Thoracic aorta (tissue), 2 donors: ENCODE data around the gene TUBAL3. TPM values are rescaled to one million over a fixed set of nuclear protein-coding genes. Genes with fewer than 3 reads are reported as not detected.

Source experiments
- ATAC-seq: fragments of 150-250 bp; one replicate; pipeline ENCODE4 v1.8.0; 2017; ENCODE audit warnings: low read depth; ENCODE audit not compliant: insufficient number of reproducible peaks, low FRiP score
- DNase-seq: peaks from one replicate; pipeline ENCODE4 v3.0.0-alpha.2; 2020; ENCODE audit warnings: low spot score
- H3K27ac ChIP-seq, 2 donors: fragments of 200-600 bp; sonication (generic); 1 replicate in 1 of 2; 2 replicates in 1 of 2; pipeline ENCODE4 v1.5.1; 2016; ENCODE audit warnings: mild to moderate bottlenecking in 2 of 2, moderate library complexity in 2 of 2
- H3K27me3 ChIP-seq: fragments of 200-600 bp; sonication (generic); replicated peaks from 2 replicates; pipeline ENCODE4 v1.6.0; 2016; ENCODE audit warnings: mild to moderate bottlenecking; ENCODE audit not compliant: insufficient read depth
- H3K36me3 ChIP-seq: fragments of 200-600 bp; sonication (generic); one replicate; pipeline ENCODE4 v1.5.1; 2016
- H3K4me1 ChIP-seq, 2 donors: fragments of 200-600 bp; sonication (generic); 1 replicate in 1 of 2; 2 replicates in 1 of 2; pipeline versions ENCODE4 v1.5.1 to v1.6.0; 2016; ENCODE audit warnings: low read depth in 2 of 2, mild to moderate bottlenecking in 1 of 2; ENCODE audit not compliant: control insufficient read depth in 1 of 2
- H3K4me3 ChIP-seq: fragments of 200-600 bp; sonication (generic); 2 replicates; pipeline ENCODE4 v1.5.1; 2016; ENCODE audit warnings: mild to moderate bottlenecking
- H3K9me3 ChIP-seq: fragments of 200-600 bp; sonication (generic); 2 replicates; pipeline ENCODE4 v1.5.1; 2016
- CTCF ChIP-seq: fragments of 200-600 bp; sonication (generic); IDR thresholded peaks from one replicate; pipeline ENCODE4 v1.5.1; 2019; ENCODE audit warnings: antibody characterized with exemption
- total RNA-seq, 2 donors: library from RNA; depleted of rRNA; stranded (reverse); fragments of >200 nt; gene quantifications; one replicate each; pipeline versions ENCODE4 v1.1.0 to v1.2.3, GENCODE V29; 2016

The TUBAL3 gene
- total RNA-seq = not detected

GRCh38 chr10:5404208-5405041 is at the start of gene TUBAL3:
TUBAL3 (minus strand) TSS chr10:5404828; CDS start chr10:5404792, 36 bp downstream.
- H3K27ac ChIP-seq = no peak within 1 kb of the TSS
- H3K36me3 ChIP-seq = no peaks in the 10 kb centered on the region
- no peaks in the 10 kb centered on the region for H3K9me3 ChIP-seq
- no peak for TF ChIP-seq CTCF
- H3K4me3 ChIP-seq = no peak within 1 kb of the TSS
- DNase-seq = no peak
- no peaks in the 10 kb centered on the region for H3K27me3 ChIP-seq
- no peaks in the 10 kb centered on the region for H3K4me1 ChIP-seq
- ATAC-seq = no peak

GRCh38 chr10:5453749-5454489 is 49.3 kb upstream of the TUBAL3 start:
- H3K4me1 ChIP-seq = peaks cover 8 to 51% of the 10 kb centered on the region in 2 donors
- peaks cover 62% of the 10 kb centered on the region for H3K36me3 ChIP-seq
- ATAC-seq = no peak
- H3K27ac ChIP-seq = no peak overlapping the region
- no peaks in the 10 kb centered on the region for H3K27me3 ChIP-seq
- no peak overlapping the region for H3K4me3 ChIP-seq
- no peak for DNase-seq
- no peak for TF ChIP-seq CTCF
- no peaks in the 10 kb centered on the region for H3K9me3 ChIP-seq

GRCh38 chr10:5450605-5451384 is 46.2 kb upstream of the TUBAL3 start:
- H3K27me3 ChIP-seq = no peaks in the 10 kb centered on the region
- H3K4me1 ChIP-seq = peaks cover 8 to 40% of the 10 kb centered on the region in 2 donors
- peak overlapping the region; percentile 5 to 36 for H3K27ac ChIP-seq
- H3K9me3 ChIP-seq = no peaks in the 10 kb centered on the region
- peaks cover 34% of the 10 kb centered on the region for H3K36me3 ChIP-seq
- ATAC-seq (no peak), DNase-seq (no peak)
- H3K4me3 ChIP-seq = peak overlapping the region; percentile 90
- TF ChIP-seq CTCF = no peak

GRCh38 chr10:5449823-5450222 is 45.2 kb upstream of the TUBAL3 start:
- peak overlapping the region; percentile 90 for H3K4me3 ChIP-seq
- H3K4me1 ChIP-seq = peaks cover 8 to 42% of the 10 kb centered on the region in 2 donors
- peaks cover 25% of the 10 kb centered on the region for H3K36me3 ChIP-seq
- H3K27me3 ChIP-seq = no peaks in the 10 kb centered on the region
- TF ChIP-seq CTCF = no peak
- ATAC-seq (no peak), DNase-seq (no peak)
- peak overlapping the region; percentile 49 to 71 for H3K27ac ChIP-seq
- no peaks in the 10 kb centered on the region for H3K9me3 ChIP-seq
